ENCODE data around the gene SLC25A1. TPM values are rescaled to one million over a fixed set of nuclear protein-coding genes. Genes with fewer than 3 reads are reported as not detected.
A peak's percentile ranks its signal among the peaks of the same experiment; 100 is the strongest.

The SLC25A1 gene
- polyA plus RNA-seq, 1 of the 3 experiments (the other 2 are of a cell fraction), result 44.7 TPM

DNA sequence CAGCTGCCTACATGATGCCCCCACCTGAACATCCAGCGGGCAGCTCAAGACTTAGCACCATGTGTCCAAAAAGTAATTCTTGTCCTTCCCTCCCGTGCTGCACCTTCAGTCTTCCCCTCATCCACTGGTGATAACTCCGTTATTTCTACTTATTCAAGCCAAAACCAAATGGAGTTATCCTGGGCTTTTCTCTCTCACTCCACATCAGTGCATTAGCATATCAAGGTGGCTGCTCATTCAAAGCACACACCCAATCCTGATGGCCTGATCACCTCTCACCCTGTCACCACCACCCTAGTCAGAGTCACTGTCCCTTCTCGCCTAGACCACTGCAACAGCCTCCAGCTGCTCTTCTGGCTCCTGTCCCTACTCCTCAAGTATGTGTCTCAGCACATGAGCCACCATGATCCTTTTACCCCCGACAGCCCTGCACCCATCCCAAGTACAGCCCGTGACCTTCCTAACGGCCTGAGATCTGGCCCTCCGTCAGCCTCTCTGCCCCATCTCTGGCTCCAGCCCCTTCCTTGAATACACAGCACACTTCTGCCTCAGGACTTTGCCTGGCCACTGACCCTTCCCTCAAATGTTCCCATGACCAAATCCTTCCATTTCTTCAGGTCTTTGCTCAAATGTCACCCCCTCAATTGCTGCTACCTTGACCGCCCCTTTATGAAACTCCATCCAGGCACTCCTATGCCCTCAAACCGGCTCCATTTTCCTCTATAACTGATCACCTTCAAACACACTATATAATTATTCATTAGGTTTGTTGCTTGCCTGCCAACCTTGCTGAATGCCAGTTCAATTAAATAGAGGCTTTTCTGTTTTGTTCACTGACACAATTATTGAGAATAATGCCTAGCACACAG, 19.7 kb upstream of the SLC25A1 start:
- Histone ChIP-seq H3K36me3 (replicated peaks in 1 of 2; ENCODE audit: control insufficient read depth in 1 of 2, insufficient read depth in 2 of 2, low read length in 1 of 2) (peaks cover 0 to 13% of the 10 kb centered on the region in 2 experiments), H3K4me2 (no peak overlapping the region), H3K9ac (no peak overlapping the region), H3K4me3 (ENCODE audit: low read depth in 2 of 2, low read length in 1 of 2) (no peak overlapping the region), H3K9me2 (no peaks in the 10 kb centered on the region), H4K20me1 (ENCODE audit: insufficient read depth) (no peaks in the 10 kb centered on the region), H3K9me3 (no peaks in the 10 kb centered on the region), H2AFZ (ENCODE audit: low read depth) (no peak overlapping the region), H3K79me2 (ENCODE audit: insufficient read depth) (no peaks in the 10 kb centered on the region), H3K27me3 (ENCODE audit: insufficient read depth) (no peaks in the 10 kb centered on the region), H3F3A (replicated peaks; ENCODE audit: insufficient read depth) (no peaks in the 10 kb centered on the region), H3K4me1 (ENCODE audit: control insufficient read depth in 1 of 2, insufficient read depth in 2 of 2, low read depth in 1 of 2, low read length in 1 of 2) (peaks cover 0 to 33% of the 10 kb centered on the region in 2 experiments; a peak in 2 of 4 replicates), H3K27ac (ENCODE audit: low read depth in 2 of 2, low read length in 1 of 2) (peak overlapping the region in 1 of 2 experiments; percentile 34; a peak in 1 of 4 replicates)
- POLR2A ChIA-PET, result no interaction called here
- CTCF ChIA-PET, result interaction anchor here (1.9 to 2.2 kb wide), 2 partner anchors 10 to 19 kb away, joined by 6 to 8 read pairs; partner anchors contain the start of gene SLC25A1
- WGBS (ENCODE audit: low lambda C conversion rate), result 87% methylated on average over 10 of the region's 10 CpGs
- no peak for TF ChIP-seq TCF12 (IDR thresholded peaks at IDR 0.05)
- TF ChIP-seq, protein P1, sequence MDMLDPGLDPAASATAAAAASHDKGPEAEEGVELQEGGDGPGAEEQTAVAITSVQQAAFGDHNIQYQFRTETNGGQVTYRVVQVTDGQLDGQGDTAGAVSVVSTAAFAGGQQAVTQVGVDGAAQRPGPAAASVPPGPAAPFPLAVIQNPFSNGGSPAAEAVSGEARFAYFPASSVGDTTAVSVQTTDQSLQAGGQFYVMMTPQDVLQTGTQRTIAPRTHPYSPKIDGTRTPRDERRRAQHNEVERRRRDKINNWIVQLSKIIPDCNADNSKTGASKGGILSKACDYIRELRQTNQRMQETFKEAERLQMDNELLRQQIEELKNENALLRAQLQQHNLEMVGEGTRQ (IDR thresholded peaks at IDR 0.05; ENCODE audit: borderline replicate concordance, low read depth, low read length), result no peak
- no peak for TF ChIP-seq RCOR1 (IDR thresholded peaks at IDR 0.05; ENCODE audit: low read length)
- TF ChIP-seq ELF1 (IDR thresholded peaks at IDR 0.05), result no peak
- no peak for TF ChIP-seq NRF1 (IDR thresholded peaks at IDR 0.05; ENCODE audit: low read depth, low read length)
- no peak for TF ChIP-seq RFX5 (IDR thresholded peaks at IDR 0.05; ENCODE audit: low read length)
- no peak for TF ChIP-seq SIN3A (IDR thresholded peaks at IDR 0.05; ENCODE audit: borderline replicate concordance, low read depth, low read length)
- no peak for TF ChIP-seq NFIC (IDR thresholded peaks at IDR 0.05; ENCODE audit: borderline replicate concordance)
- no peak for TF ChIP-seq GABPA (IDR thresholded peaks at IDR 0.05; ENCODE audit: low read depth)
- TF ChIP-seq EZH2phosphoT487 (IDR thresholded peaks at IDR 0.05; ENCODE audit: borderline replicate concordance, low read depth), result no peak
- TF ChIP-seq FOSL2 (IDR thresholded peaks at IDR 0.05; ENCODE audit: borderline replicate concordance, low read depth), result no peak
- no peak for DNase-seq

DNA sequence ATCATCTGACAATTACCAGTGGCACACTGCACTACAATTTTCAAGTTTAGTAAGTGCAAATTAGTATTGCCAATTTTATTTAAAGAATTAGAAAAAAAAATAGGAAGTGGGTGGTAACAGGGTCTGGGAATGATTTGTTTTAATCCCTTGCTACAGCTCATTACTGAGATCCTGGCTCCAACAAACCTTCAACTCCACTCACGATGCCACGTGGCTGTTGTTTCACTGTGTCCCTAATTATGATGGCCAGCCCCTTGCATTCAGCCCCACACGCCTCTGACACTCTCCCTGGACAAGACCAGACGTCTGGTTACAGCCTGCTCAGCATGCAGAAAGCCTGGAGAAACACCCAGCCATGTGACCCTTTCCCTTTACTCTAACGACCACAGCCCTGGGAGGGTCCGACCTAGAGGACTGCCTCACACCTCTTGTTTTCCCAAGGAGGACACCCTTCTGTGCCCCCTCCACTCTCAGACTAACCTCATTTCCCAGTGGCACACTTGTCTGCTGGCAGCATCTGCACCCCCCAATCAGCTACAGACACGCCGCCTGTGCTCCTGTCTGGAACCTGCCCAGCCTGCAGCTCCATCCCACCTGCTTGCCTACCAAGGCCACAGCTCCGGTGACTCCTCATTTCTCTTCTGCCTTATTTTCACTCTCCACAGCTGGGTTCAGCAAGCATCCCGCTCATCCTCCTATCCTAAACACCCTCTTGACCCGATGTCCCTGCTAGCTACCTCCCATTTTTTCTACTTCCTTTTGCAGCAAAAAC, 18.5 kb upstream of the SLC25A1 start:
- Histone ChIP-seq H3F3A (replicated peaks; ENCODE audit: insufficient read depth) (no peaks in the 10 kb centered on the region), H4K20me1 (ENCODE audit: insufficient read depth) (no peaks in the 10 kb centered on the region), H3K9me2 (no peaks in the 10 kb centered on the region), H3K4me3 (ENCODE audit: low read depth in 2 of 2, low read length in 1 of 2) (no peak overlapping the region), H2AFZ (ENCODE audit: low read depth) (no peak overlapping the region), H3K9me3 (no peaks in the 10 kb centered on the region), H3K79me2 (ENCODE audit: insufficient read depth) (no peaks in the 10 kb centered on the region), H3K27ac (ENCODE audit: low read depth in 2 of 2, low read length in 1 of 2) (peak overlapping the region in 1 of 2 experiments; percentile 34; a peak in 2 of 4 replicates), H3K4me2 (no peak overlapping the region), H3K27me3 (ENCODE audit: insufficient read depth) (no peaks in the 10 kb centered on the region), H3K9ac (no peak overlapping the region), H3K36me3 (replicated peaks in 1 of 2; ENCODE audit: control insufficient read depth in 1 of 2, insufficient read depth in 2 of 2, low read length in 1 of 2) (peaks cover 0 to 13% of the 10 kb centered on the region in 2 experiments), H3K4me1 (ENCODE audit: control insufficient read depth in 1 of 2, insufficient read depth in 2 of 2, low read depth in 1 of 2, low read length in 1 of 2) (peaks cover 0 to 32% of the 10 kb centered on the region in 2 experiments; a peak in 2 of 4 replicates)
- TF ChIP-seq, protein P2, sequence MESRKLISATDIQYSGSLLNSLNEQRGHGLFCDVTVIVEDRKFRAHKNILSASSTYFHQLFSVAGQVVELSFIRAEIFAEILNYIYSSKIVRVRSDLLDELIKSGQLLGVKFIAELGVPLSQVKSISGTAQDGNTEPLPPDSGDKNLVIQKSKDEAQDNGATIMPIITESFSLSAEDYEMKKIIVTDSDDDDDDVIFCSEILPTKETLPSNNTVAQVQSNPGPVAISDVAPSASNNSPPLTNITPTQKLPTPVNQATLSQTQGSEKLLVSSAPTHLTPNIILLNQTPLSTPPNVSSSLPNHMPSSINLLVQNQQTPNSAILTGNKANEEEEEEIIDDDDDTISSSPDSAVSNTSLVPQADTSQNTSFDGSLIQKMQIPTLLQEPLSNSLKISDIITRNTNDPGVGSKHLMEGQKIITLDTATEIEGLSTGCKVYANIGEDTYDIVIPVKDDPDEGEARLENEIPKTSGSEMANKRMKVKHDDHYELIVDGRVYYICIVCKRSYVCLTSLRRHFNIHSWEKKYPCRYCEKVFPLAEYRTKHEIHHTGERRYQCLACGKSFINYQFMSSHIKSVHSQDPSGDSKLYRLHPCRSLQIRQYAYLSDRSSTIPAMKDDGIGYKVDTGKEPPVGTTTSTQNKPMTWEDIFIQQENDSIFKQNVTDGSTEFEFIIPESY (IDR thresholded peaks at IDR 0.05; ENCODE audit: borderline replicate concordance, low read depth), result no peak
- TF ChIP-seq NRF1 (IDR thresholded peaks at IDR 0.05; ENCODE audit: low read depth, low read length), result no peak
- TF ChIP-seq, protein P3, sequence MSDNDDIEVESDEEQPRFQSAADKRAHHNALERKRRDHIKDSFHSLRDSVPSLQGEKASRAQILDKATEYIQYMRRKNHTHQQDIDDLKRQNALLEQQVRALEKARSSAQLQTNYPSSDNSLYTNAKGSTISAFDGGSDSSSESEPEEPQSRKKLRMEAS (IDR thresholded peaks at IDR 0.05; ENCODE audit: low read depth), result no peak
- no peak for TF ChIP-seq TEAD4 (IDR thresholded peaks at IDR 0.05; ENCODE audit: borderline replicate concordance, insufficient read depth)
- no peak for TF ChIP-seq GABPA (IDR thresholded peaks at IDR 0.05; ENCODE audit: low read depth)
- TF ChIP-seq, protein P4, sequence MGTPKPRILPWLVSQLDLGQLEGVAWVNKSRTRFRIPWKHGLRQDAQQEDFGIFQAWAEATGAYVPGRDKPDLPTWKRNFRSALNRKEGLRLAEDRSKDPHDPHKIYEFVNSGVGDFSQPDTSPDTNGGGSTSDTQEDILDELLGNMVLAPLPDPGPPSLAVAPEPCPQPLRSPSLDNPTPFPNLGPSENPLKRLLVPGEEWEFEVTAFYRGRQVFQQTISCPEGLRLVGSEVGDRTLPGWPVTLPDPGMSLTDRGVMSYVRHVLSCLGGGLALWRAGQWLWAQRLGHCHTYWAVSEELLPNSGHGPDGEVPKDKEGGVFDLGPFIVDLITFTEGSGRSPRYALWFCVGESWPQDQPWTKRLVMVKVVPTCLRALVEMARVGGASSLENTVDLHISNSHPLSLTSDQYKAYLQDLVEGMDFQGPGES (IDR thresholded peaks at IDR 0.05; ENCODE audit: low read depth, low read length), result no peak
- TF ChIP-seq, protein P5, sequence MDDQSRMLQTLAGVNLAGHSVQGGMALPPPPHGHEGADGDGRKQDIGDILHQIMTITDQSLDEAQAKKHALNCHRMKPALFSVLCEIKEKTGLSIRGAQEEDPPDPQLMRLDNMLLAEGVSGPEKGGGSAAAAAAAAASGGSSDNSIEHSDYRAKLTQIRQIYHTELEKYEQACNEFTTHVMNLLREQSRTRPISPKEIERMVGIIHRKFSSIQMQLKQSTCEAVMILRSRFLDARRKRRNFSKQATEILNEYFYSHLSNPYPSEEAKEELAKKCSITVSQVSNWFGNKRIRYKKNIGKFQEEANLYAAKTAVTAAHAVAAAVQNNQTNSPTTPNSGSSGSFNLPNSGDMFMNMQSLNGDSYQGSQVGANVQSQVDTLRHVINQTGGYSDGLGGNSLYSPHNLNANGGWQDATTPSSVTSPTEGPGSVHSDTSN (IDR thresholded peaks at IDR 0.05), result no peak
- TF ChIP-seq MEF2A (IDR thresholded peaks at IDR 0.05; ENCODE audit: borderline replicate concordance, low read depth), result no peak
- no peak for DNase-seq
- ChIA-PET CTCF (interaction anchor here (1.9 to 5.5 kb wide), 2 partner anchors 11 to 18 kb away, joined by 6 to 28 read pairs; partner anchors contain the start of gene SLC25A1), POLR2A (interaction anchor here (0.6 kb wide), 1 partner anchor 39 kb away, joined by 3 read pairs; no protein-coding TSS in a partner anchor)
- 82% methylated on average over 11 of the region's 11 CpGs for WGBS (ENCODE audit: low lambda C conversion rate)
